ENCODE data around the gene SLC39A7. TPM values are rescaled to one million over a fixed set of nuclear protein-coding genes. Genes with fewer than 3 reads are reported as not detected.

The SLC39A7 gene
- total and polyA plus RNA-seq, 2 of the 13 experiments (the other 11 are each of a cell fraction or from before 2014, with no cell fraction given): 142 to 229 TPM

DNA sequence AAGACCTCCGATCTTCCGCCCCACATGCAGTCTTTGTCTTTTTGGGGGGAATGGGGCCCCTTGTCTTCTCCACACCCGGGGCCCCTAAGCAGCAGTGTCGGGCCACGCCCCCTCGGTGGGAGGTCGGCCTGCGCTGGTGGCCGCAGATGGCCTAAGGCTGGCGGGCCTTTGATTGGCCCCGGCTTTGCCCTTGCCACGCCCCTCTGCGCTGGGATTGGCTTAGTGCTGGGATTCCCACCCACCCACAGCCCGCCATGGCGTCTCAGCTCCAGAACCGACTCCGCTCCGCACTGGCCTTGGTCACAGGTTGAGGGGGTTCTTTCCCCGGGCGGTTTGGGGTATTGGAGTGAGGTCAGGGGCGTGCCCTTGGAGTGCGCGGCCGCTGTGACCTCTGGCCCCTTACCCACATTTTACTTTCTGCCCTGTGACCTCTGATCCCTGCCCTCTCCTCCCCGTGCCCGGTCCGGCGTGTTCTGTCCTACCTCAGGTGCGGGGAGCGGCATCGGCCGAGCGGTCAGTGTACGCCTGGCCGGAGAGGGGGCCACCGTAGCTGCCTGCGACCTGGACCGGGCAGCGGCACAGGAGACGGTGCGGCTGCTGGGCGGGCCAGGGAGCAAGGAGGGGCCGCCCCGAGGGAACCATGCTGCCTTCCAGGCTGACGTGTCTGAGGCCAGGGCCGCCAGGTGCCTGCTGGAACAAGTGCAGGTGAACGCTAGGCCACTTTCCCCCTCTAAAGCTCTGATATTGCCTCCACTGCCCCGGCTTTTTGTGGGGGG lies 3.9 kb downstream of the SLC39A7 start, which contains the start of gene HSD17B8 (continued):
- no peak; the same call in 1 of the 2 replicates for TF ChIP-seq CERS6 (CRISPR knock-in tag; IDR thresholded peaks at IDR 0.05)
- no peak for TF ChIP-seq ZNF878 (CRISPR knock-in tag; IDR thresholded peaks at IDR 0.05)
- peak; percentile 86 for TF ChIP-seq SP2 (CRISPR knock-in tag; IDR thresholded peaks at IDR 0.05)
- TF ChIP-seq BORCS8-MEF2B (CRISPR knock-in tag; IDR thresholded peaks at IDR 0.05): peak; percentile 88
- no peak for TF ChIP-seq ZNF720 (CRISPR knock-in tag; IDR thresholded peaks at IDR 0.05)
- no peak for TF ChIP-seq FLYWCH1 (CRISPR knock-in tag; IDR thresholded peaks at IDR 0.05)
- TF ChIP-seq, protein P1, sequence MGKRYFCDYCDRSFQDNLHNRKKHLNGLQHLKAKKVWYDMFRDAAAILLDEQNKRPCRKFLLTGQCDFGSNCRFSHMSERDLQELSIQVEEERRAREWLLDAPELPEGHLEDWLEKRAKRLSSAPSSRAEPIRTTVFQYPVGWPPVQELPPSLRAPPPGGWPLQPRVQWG (CRISPR knock-in tag; IDR thresholded peaks at IDR 0.05; ENCODE audit: borderline replicate concordance, low read depth): no peak
- TF ChIP-seq ZBTB44 (CRISPR knock-in tag; IDR thresholded peaks at IDR 0.05): no peak
- no peak; the same call in 1 of the 2 replicates for TF ChIP-seq MED13 (CRISPR knock-in tag; IDR thresholded peaks at IDR 0.05)
- TF ChIP-seq ZFP62 (CRISPR knock-in tag; IDR thresholded peaks at IDR 0.05): no peak
- TF ChIP-seq EED (CRISPR knock-in tag; IDR thresholded peaks at IDR 0.05): peak; percentile 79
- TF ChIP-seq, protein P2, sequence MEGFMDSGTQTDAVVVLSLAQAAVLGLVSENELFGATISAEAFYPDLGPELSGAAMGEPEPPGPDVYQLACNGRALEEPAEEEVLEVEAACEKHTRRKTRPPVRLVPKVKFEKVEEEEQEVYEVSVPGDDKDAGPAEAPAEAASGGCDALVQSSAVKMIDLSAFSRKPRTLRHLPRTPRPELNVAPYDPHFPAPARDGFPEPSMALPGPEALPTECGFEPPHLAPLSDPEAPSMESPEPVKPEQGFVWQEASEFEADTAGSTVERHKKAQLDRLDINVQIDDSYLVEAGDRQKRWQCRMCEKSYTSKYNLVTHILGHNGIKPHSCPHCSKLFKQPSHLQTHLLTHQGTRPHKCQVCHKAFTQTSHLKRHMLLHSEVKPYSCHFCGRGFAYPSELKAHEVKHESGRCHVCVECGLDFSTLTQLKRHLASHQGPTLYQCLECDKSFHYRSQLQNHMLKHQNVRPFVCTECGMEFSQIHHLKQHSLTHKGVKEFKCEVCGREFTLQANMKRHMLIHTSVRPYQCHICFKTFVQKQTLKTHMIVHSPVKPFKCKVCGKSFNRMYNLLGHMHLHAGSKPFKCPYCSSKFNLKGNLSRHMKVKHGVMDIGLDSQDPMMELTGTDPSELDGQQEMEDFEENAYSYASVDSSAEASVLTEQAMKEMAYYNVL (CRISPR knock-in tag; IDR thresholded peaks at IDR 0.05; ENCODE audit: borderline replicate concordance): peak; percentile 74; the same call in 1 of the 2 replicates
- TF ChIP-seq SOX6 (IDR thresholded peaks at IDR 0.05): no peak
- peak; percentile 62 for TF ChIP-seq SOX6 (CRISPR knock-in tag; IDR thresholded peaks at IDR 0.05)
- TF ChIP-seq FOXJ3 (CRISPR knock-in tag; IDR thresholded peaks at IDR 0.05; ENCODE audit: borderline replicate concordance): peak; percentile 62; the same call in 1 of the 2 replicates
- no peak for TF ChIP-seq HNF1B (CRISPR knock-in tag; IDR thresholded peaks at IDR 0.05)
- TF ChIP-seq HNF1A (IDR thresholded peaks at IDR 0.05; ENCODE audit: low read depth): no peak
- TF ChIP-seq HNF1A (CRISPR knock-in tag; IDR thresholded peaks at IDR 0.05; ENCODE audit: borderline replicate concordance): peak; percentile 34; the same call in 1 of the 2 replicates
- no peak for TF ChIP-seq NR2F2 (IDR thresholded peaks at IDR 0.05; ENCODE audit: borderline replicate concordance, low read depth)
